Right lobe of liver (tissue), 4 donors: ENCODE measurements around the gene PAFAH2.

Experiments used
- CTCF ChIP-seq, 4 donors: fragments of 200-600 bp in 3 of 4; fragments of 450-650 bp in 1 of 4; IDR thresholded peaks; one replicate each; pipeline versions ENCODE4 v1.5.1 to v1.8.0; 2016 to 2022; ENCODE audit warnings: antibody characterized with exemption in 4 of 4, mild to moderate bottlenecking in 2 of 4
- POLR2A ChIP-seq: fragments of 450-650 bp; IDR thresholded peaks from one replicate; pipeline ENCODE4 v1.6.1; 2017; ENCODE audit warnings: antibody characterized with exemption, mild to moderate bottlenecking
- donor health status: DM: no; HTN: no; CAD: no.
- donor health status: DM: no; HTN: no; CAD: no.
- donor health status: DM: no; HTN: yes; CAD: no.

GRCh38 chr1:25989440-25990234, 8.2 kb downstream of the PAFAH2 start:
- TF ChIP-seq CTCF (IDR thresholded peaks at IDR 0.05) (no peak), POLR2A (no peak)
